HepG2 (cell line): ENCODE results near the gene PLAGL2. TPM values are rescaled to one million over a fixed set of nuclear protein-coding genes. Genes with fewer than 3 reads are reported as not detected.

Experiments used
- ATAC-seq: fragments of 200-7000 bp; cut with Tn5 transposase; 3 replicates; pipeline ENCODE4 v1.9.1; 2020; ENCODE audit warnings: mild to moderate bottlenecking, moderate library complexity
- BruUV-seq: library from RNA; stranded (reverse); fragments of 400-500 nt; replicated peaks from 2 replicates; lab custom pipeline; 2021; lab: Mats Ljungman, UMichigan
- CTCF ChIA-PET: fragments of 300-600 bp; formaldehyde crosslinking; extraction: SDS; loops from one replicate; lab custom pipeline; 2021; ENCODE audit warnings: low total read pairs, inconsistent platforms, low intra/inter-chr PET ratio; lab: Yijun Ruan, JAX
- POLR2A ChIA-PET: fragments of 350-600 bp; sonication (Branson Sonifier 250); formaldehyde crosslinking; loops from one replicate; lab custom pipeline; 2020; ENCODE audit warnings: antibody characterized with exemption, inconsistent platforms; lab: Yijun Ruan, JAX
- DNase-seq: peaks from one replicate; pipeline ENCODE4 v3.0.0-alpha.2; 2015; ENCODE audit warnings: low spot score
- FAIRE-seq: peaks from 3 replicates; lab custom pipeline; 2011; peaks lifted over from hg19 to GRCh38; lab: Jason Lieb, UNC
- H2AFZ ChIP-seq: one replicate; pipeline ENCODE4 v1.6.1; 2011; ENCODE audit warnings: low read length, inconsistent platforms
- H3K27ac ChIP-seq: fragments of 300-600 bp; 3 replicates; pipeline ENCODE4 v1.8.0; 2011; ENCODE audit warnings: mixed run types, mild to moderate bottlenecking, mixed read lengths, low read length, inconsistent platforms; ENCODE audit not compliant: insufficient read depth; ENCODE audit errors: extremely low read length
- H3K27me3 ChIP-seq, 2 experiments: fragments of 200-600 bp in 1 of 2; 2 replicates in 1 of 2; 3 replicates in 1 of 2; pipeline versions ENCODE4 v1.6.0 to v1.8.0; 2011; ENCODE audit warnings: low read length in 2 of 2, mild to moderate bottlenecking in 2 of 2, moderate library complexity in 2 of 2, inconsistent platforms in 1 of 2; ENCODE audit not compliant: insufficient read depth in 2 of 2, control insufficient read depth in 1 of 2
- H3K36me3 ChIP-seq, 2 experiments: fragments of 200-600 bp in 1 of 2; replicated peaks in 1 of 2; 2 replicates in 1 of 2; 3 replicates in 1 of 2; pipeline versions ENCODE4 v1.5.1 to v1.8.0; 2011; ENCODE audit warnings: low read length in 2 of 2, inconsistent platforms in 1 of 2; ENCODE audit not compliant: insufficient read depth in 2 of 2, control insufficient read depth in 1 of 2
- H3K4me1 ChIP-seq: 2 replicates; pipeline ENCODE4 v1.5.1; 2012; ENCODE audit warnings: low read length, inconsistent platforms; ENCODE audit not compliant: insufficient read depth
- H3K4me2 ChIP-seq: 2 replicates; pipeline ENCODE4 v1.6.0; 2011; ENCODE audit warnings: low read depth, low read length, inconsistent platforms
- H3K4me3 ChIP-seq, 3 experiments: fragments of 200-600 bp in 1 of 3; sonication (generic), shearing (Covaris generic) in 1 of 3; replicated peaks in 1 of 3; 2 replicates each; pipeline ENCODE4 v1.5.1; 2011 to 2016; ENCODE audit warnings: low read length in 3 of 3, inconsistent platforms in 2 of 3, low read depth in 2 of 3, mild to moderate bottlenecking in 2 of 3, control low read depth in 1 of 3, mixed read lengths in 1 of 3; ENCODE audit not compliant: insufficient read depth in 1 of 3
- H3K79me2 ChIP-seq: one replicate; pipeline ENCODE4 v1.6.1; 2011; ENCODE audit warnings: low read length, inconsistent platforms; ENCODE audit not compliant: insufficient read depth
- H3K9ac ChIP-seq: 2 replicates; pipeline ENCODE4 v1.6.0; 2011; ENCODE audit warnings: mild to moderate bottlenecking, low read depth, low read length, inconsistent platforms; ENCODE audit not compliant: insufficient read depth
- H3K9me3 ChIP-seq: 2 replicates; pipeline ENCODE4 v1.5.1; 2012; ENCODE audit warnings: mild to moderate bottlenecking, low read length
- H4K20me1 ChIP-seq: 2 replicates; pipeline ENCODE4 v1.6.0; 2011; ENCODE audit warnings: inconsistent platforms, mild to moderate bottlenecking, low read length, moderate library complexity; ENCODE audit not compliant: insufficient read depth
- EED ChIP-seq: sonication (generic); formaldehyde crosslinking; IDR thresholded peaks from 2 replicates; pipeline ENCODE4 v1.5.0; 2020; ENCODE audit warnings: mild to moderate bottlenecking, missing genetic modification reagents
- GABPA ChIP-seq, 2 experiments: IDR thresholded peaks; 2 replicates each; pipeline ENCODE4 v1.6.1; 2011 to 2016; ENCODE audit warnings: low read depth in 2 of 2, low read length in 1 of 2, missing biosample characterization in 1 of 2, missing genetic modification characterization in 1 of 2
- HOXD1 ChIP-seq: sonication (generic); formaldehyde crosslinking; IDR thresholded peaks from 2 replicates; pipeline ENCODE4 v1.5.0; 2020; ENCODE audit warnings: missing genetic modification reagents
- JDP2 ChIP-seq: sonication (generic); formaldehyde crosslinking; IDR thresholded peaks from 2 replicates; pipeline ENCODE4 v1.8.1; 2022; ENCODE audit warnings: missing genetic modification reagents, borderline replicate concordance
- KLF12 ChIP-seq: sonication (generic); formaldehyde crosslinking; IDR thresholded peaks from 2 replicates; pipeline ENCODE4 v1.4.0; 2020; ENCODE audit warnings: missing genetic modification reagents, borderline replicate concordance
- MBNL3 ChIP-seq: fragments of 250-450 bp; sonication (Bioruptor Pico); conservative IDR thresholded peaks from 2 replicates; pipeline ENCODE4 v1.8.0; 2022; ENCODE audit warnings: mild to moderate bottlenecking, inconsistent platforms
- MTA3 ChIP-seq: sonication (generic); formaldehyde crosslinking; IDR thresholded peaks from 2 replicates; pipeline ENCODE4 v1.4.0; 2020; ENCODE audit warnings: missing genetic modification reagents
- MYC ChIP-seq: sonication (generic); formaldehyde crosslinking; IDR thresholded peaks from 2 replicates; pipeline ENCODE4 v1.9.0; 2021; ENCODE audit warnings: missing genetic modification reagents, borderline replicate concordance
- ONECUT2 ChIP-seq: sonication (generic); formaldehyde crosslinking; IDR thresholded peaks from 2 replicates; pipeline ENCODE4 v1.4.0; 2020; ENCODE audit warnings: missing genetic modification reagents
- POLR2G ChIP-seq: fragments of 200-400 bp; formaldehyde crosslinking; IDR thresholded peaks from 2 replicates; pipeline ENCODE4 v1.6.1; 2018; ENCODE audit warnings: mild to moderate bottlenecking, low read depth, low read length, moderate library complexity
- PTBP1 ChIP-seq: fragments of 200-400 bp; formaldehyde crosslinking; IDR thresholded peaks from 2 replicates; pipeline ENCODE4 v1.6.1; 2018; ENCODE audit warnings: low read length, low read depth; ENCODE audit not compliant: poor library complexity, severe bottlenecking
- RORA ChIP-seq: sonication (generic); formaldehyde crosslinking; IDR thresholded peaks from 2 replicates; pipeline ENCODE4 v1.5.0; 2020; ENCODE audit warnings: mild to moderate bottlenecking, missing genetic modification reagents, moderate library complexity
- WGBS: methylation state at CpG from one replicate; pipeline ENCODE4 v1.1.6; 2017; ENCODE audit warnings: low lambda C conversion rate; 5-methylcytosine and 5-hydroxymethylcytosine counted together
- in situ Hi-C: cut with HindIII; loops from 2 replicates; pipeline ENCODE4 v1.10.0; 2017; ENCODE audit warnings: low pct_unique_long_range_greater_than_20kb; ENCODE audit not compliant: extremely low pct_ligation_motif_present
- intact Hi-C: fragments of 100-400 bp; cut with micrococcal nuclease; formaldehyde crosslinking; loops from one replicate; pipeline ENCODE4 v1.10.0; 2022; ENCODE audit not compliant: unreplicated experiment
- polyA plus RNA-seq, 8 experiments: library from polyadenylated mRNA; depleted of rRNA in 3 of 8; stranded (reverse) in 7 of 8; unstranded in 1 of 8; fragments of >200 nt; fragmentation: Illumina TruSeq in 4 of 8; extraction: Trizol in 4 of 8; gene quantifications; 2 replicates each; pipeline versions ENCODE4 v1.2.1 to v1.2.3, GENCODE V29; 2011 to 2016; ENCODE audit warnings: low read depth in 4 of 8, missing spikeins in 1 of 8, mixed read lengths in 1 of 8; ENCODE audit not compliant: insufficient read depth in 1 of 8
- total RNA-seq, 5 experiments: library from RNA; depleted of rRNA; stranded (reverse); fragments of >200 nt; fragmentation: Illumina TruSeq; extraction: Trizol; gene quantifications; 2 replicates each; pipeline ENCODE4 v1.2.3, GENCODE V29; 2016; ENCODE audit warnings: low read depth in 1 of 5
- TF ChIP-seq, protein P1 (sequence below): sonication (generic); formaldehyde crosslinking; IDR thresholded peaks from 2 replicates; pipeline ENCODE4 v1.4.0; 2020; ENCODE audit warnings: missing genetic modification reagents, borderline replicate concordance
- TF ChIP-seq, protein P2 (sequence below): sonication (generic); formaldehyde crosslinking; IDR thresholded peaks from 2 replicates; pipeline ENCODE4 v1.5.1; 2020; ENCODE audit warnings: mild to moderate bottlenecking, missing genetic modification reagents, moderate library complexity

The PLAGL2 gene
- total and polyA plus RNA-seq, 2 of the 13 experiments (the other 11 are each of a cell fraction or from before 2014, with no cell fraction given): 15.2 to 15.3 TPM

DNA sequence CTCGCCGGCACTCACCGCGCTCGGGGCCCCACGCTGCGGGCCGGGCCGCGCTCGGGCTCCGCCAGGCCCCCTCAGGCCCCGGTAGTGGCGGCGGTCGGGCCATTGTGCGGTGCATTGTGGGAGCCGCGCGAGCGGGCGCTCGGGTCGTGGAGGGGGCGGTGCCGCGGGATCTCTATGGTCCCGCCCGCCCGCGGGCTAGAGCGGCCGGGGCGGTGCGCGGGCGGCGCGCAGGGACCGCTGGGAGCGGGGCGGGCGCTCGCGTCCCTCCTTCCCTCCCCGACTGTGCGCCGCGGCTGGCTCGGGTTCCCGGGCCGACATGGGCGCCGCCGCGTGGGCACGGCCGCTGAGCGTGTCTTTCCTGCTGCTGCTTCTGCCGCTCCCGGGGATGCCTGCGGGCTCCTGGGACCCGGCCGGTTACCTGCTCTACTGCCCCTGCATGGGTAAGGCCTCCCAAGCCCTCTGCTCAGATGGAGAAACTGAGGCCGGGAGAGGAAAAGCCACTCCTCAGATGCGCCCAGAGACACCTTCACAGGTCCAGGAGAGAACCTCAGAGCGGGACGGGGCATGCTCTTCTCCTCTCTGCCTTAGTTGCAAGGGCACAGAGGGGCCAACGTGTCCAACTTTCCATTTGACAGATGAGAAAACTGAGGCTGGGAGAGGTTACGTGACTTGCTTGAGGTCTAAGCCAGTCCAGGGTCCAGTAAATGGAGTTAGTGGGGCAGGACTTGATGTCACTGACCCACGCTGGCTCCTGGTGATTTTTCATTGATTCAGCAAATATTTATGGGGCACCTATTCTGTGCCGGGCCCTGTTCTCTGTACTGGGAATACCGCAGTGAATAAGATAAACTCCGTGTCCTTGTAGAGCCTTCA lies at the start of gene PLAGL2, which contains the start of gene POFUT1 (continued):
- TF ChIP-seq JDP2 (CRISPR knock-in tag) (no peak), POLR2G (peak; percentile 98), MBNL3 (CRISPR knock-in tag) (no peak), RORA (CRISPR knock-in tag) (peak; percentile 90; the same call in 1 of the 2 replicates), MTA3 (CRISPR knock-in tag) (no peak), KLF12 (CRISPR knock-in tag) (peak; percentile 98), MYC (peak; percentile 90; the same call in 1 of the 2 replicates)
- TF ChIP-seq, protein P1, sequence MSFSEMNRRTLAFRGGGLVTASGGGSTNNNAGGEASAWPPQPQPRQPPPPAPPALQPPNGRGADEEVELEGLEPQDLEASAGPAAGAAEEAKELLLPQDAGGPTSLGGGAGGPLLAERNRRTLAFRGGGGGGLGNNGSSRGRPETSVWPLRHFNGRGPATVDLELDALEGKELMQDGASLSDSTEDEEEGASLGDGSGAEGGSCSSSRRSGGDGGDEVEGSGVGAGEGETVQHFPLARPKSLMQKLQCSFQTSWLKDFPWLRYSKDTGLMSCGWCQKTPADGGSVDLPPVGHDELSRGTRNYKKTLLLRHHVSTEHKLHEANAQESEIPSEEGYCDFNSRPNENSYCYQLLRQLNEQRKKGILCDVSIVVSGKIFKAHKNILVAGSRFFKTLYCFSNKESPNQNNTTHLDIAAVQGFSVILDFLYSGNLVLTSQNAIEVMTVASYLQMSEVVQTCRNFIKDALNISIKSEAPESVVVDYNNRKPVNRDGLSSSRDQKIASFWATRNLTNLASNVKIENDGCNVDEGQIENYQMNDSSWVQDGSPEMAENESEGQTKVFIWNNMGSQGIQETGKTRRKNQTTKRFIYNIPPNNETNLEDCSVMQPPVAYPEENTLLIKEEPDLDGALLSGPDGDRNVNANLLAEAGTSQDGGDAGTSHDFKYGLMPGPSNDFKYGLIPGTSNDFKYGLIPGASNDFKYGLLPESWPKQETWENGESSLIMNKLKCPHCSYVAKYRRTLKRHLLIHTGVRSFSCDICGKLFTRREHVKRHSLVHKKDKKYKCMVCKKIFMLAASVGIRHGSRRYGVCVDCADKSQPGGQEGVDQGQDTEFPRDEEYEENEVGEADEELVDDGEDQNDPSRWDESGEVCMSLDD: 0 out of 2 replicates have a peak, but pooled peaks have one; percentile 11

DNA sequence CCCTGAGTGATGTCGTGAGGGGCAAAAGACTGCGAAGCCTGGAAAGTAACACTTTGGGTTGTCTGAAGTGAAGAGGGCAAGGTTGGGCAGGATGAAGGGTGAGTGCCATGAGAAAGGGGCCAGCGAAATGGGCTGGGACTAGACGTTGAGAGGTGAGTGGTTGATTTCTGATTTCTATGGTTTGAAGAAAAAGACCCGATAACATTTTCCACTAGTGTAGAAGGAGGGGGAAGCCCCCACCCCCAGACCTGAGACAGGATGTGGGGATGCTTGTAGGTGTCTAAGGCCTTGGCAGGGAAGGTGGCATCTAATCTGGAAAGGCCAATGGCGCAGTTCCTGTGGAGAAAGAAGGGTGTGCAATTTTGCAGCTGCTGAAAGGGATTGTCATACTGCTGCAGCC lies 44.6 kb upstream of the PLAGL2 start:
- Histone ChIP-seq H3K4me1 (peaks cover 46% of the 10 kb centered on the region), H3K27ac (no peak overlapping the region), H3K9me3 (no peaks in the 10 kb centered on the region), H4K20me1 (no peaks in the 10 kb centered on the region), H2AFZ (no peak overlapping the region), H3K9ac (no peak overlapping the region), H3K4me2 (no peak overlapping the region), H3K4me3 (no peak overlapping the region), H3K36me3 (no peaks in the 10 kb centered on the region), H3K27me3 (no peaks in the 10 kb centered on the region), H3K79me2 (no peaks in the 10 kb centered on the region)
- intact Hi-C loops: no loop called here
- no peak for TF ChIP-seq PTBP1
- no peak for TF ChIP-seq EED
- TF ChIP-seq ONECUT2 (CRISPR knock-in tag): no peak
- no peak for TF ChIP-seq HOXD1 (CRISPR knock-in tag)
- TF ChIP-seq, protein P2, sequence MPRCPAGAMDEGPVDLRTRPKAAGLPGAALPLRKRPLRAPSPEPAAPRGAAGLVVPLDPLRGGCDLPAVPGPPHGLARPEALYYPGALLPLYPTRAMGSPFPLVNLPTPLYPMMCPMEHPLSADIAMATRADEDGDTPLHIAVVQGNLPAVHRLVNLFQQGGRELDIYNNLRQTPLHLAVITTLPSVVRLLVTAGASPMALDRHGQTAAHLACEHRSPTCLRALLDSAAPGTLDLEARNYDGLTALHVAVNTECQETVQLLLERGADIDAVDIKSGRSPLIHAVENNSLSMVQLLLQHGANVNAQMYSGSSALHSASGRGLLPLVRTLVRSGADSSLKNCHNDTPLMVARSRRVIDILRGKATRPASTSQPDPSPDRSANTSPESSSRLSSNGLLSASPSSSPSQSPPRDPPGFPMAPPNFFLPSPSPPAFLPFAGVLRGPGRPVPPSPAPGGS (CRISPR knock-in tag): no peak
- no peak for TF ChIP-seq GABPA (IDR thresholded peaks at IDR 0.05; ENCODE audit: low read depth, low read length)
- TF ChIP-seq GABPA (CRISPR knock-in tag; IDR thresholded peaks at IDR 0.05; ENCODE audit: low read depth): no peak
- POLR2A ChIA-PET: no interaction called here
- WGBS: 81% methylated on average over 6 of the region's 6 CpGs
- DNase-seq (no peak), ATAC-seq (no peak), FAIRE-seq (no peak)
- CTCF ChIA-PET: no interaction called here
- in situ Hi-C loops: no loop called here
- BruUV-seq: no TSS peak
